Activated T-cell treated with anti-CD3 and anti-CD28 coated beads for 48 hours (primary cell): ENCODE data around the gene SH2D5.
"Not testable (repeated sequence)": the region's sequence is repeated elsewhere in the genome, so short reads cannot be mapped to it uniquely, and the experiment has no call there.

ENCODE experiments used
- DNase-seq: peaks from one replicate; pipeline ENCODE4 v3.0.0-alpha.2; 2020; ENCODE audit warnings: low read depth

The SH2D5 gene

GRCh38 chr1:20728371-20729154 is 3.9 kb downstream of the SH2D5 start:
- DNase-seq, result no peak

- DNase-seq, result no peak
Observed at GRCh38 chr1:20727746-20728316, 4.7 kb downstream of the SH2D5 start.

- DNase-seq, result no peak
Observed at GRCh38 chr1:20726932-20727745, 5.4 kb downstream of the SH2D5 start.

GRCh38 chr1:20726118-20726911 is 6.2 kb downstream of the SH2D5 start:
- no peak for DNase-seq

GRCh38 chr1:20725189-20726117 is 7.0 kb downstream of the SH2D5 start:
- DNase-seq, result no peak

- DNase-seq, result no peak
Observed at GRCh38 chr1:20724364-20725188, 7.9 kb downstream of the SH2D5 start.

- no peak for DNase-seq
Observed at GRCh38 chr1:20723537-20724363, 8.8 kb downstream of the SH2D5 start.

GRCh38 chr1:20723159-20723536 is 9.4 kb downstream of the SH2D5 start:
- DNase-seq, result no peak

GRCh38 chr1:20721117-20722061 is 11.1 kb downstream of the SH2D5 start:
- no peak for DNase-seq

GRCh38 chr1:20720631-20721091 is 11.8 kb downstream of the SH2D5 start:
- no peak for DNase-seq

GRCh38 chr1:20719871-20720620 is 12.5 kb downstream of the SH2D5 start:
- DNase-seq, result no peak

- no peak for DNase-seq
Observed at GRCh38 chr1:20719261-20719660, 13.2 kb downstream of the SH2D5 start.

GRCh38 chr1:20718343-20718882 is 14.1 kb downstream of the SH2D5 start:
- DNase-seq, result not testable (repeated sequence)

GRCh38 chr1:20717452-20718342 is 14.8 kb downstream of the SH2D5 start, which contains the start of gene KIF17:
Gene KIF17, minus strand, starts transcription at chr1:20718007. Its CDS starts 301 bp downstream, at chr1:20717706.
- peak; percentile 60 for DNase-seq

- no peak for DNase-seq
Observed at GRCh38 chr1:20716232-20716631, 16.3 kb downstream of the SH2D5 start.

- DNase-seq, result no peak
Observed at GRCh38 chr1:20715406-20715805, 17.1 kb downstream of the SH2D5 start.
